Stimulated activated CD8-positive, alpha-beta memory T cell treated with anti-CD3 and anti-CD28 coated beads, Interleukin-12 subunit alpha, Interleukin-12 subunit beta, amount 100 ng/mL, for 24 hours (primary cell): ENCODE measurements around the gene MOB3B.

Experiments used
- DNase-seq: peaks from one replicate; pipeline ENCODE4 v3.0.0-alpha.2; 2020; ENCODE audit errors: extremely low read depth

The MOB3B gene

GRCh38 chr9:27340961-27341511 lies 188.6 kb downstream of the MOB3B start:
- no peak for DNase-seq

- no peak for DNase-seq
These were observed 189.3 kb downstream of the MOB3B start for GRCh38 chr9:27340285-27340674.

GRCh38 chr9:27339661-27340284 lies 189.8 kb downstream of the MOB3B start:
- no peak for DNase-seq

GRCh38 chr9:27338527-27338903 lies 191.1 kb downstream of the MOB3B start:
- DNase-seq, result no peak

- no peak for DNase-seq
These were observed 191.6 kb downstream of the MOB3B start for GRCh38 chr9:27337833-27338526.

GRCh38 chr9:27337236-27337635 lies 192.4 kb downstream of the MOB3B start:
- DNase-seq, result no peak

- DNase-seq, result no peak
These were observed 192.8 kb downstream of the MOB3B start for GRCh38 chr9:27336829-27337228.

- DNase-seq, result no peak
These were observed 193.5 kb downstream of the MOB3B start for GRCh38 chr9:27336126-27336525.

GRCh38 chr9:27335075-27335474 lies 194.5 kb downstream of the MOB3B start:
- no peak for DNase-seq

GRCh38 chr9:27333241-27334052 lies 196.2 kb downstream of the MOB3B start:
- DNase-seq, result no peak

- DNase-seq, result no peak
These were observed 198.2 kb downstream of the MOB3B start for GRCh38 chr9:27331393-27331792.

- DNase-seq, result no peak
These were observed 200.3 kb downstream of the MOB3B start for GRCh38 chr9:27329291-27329690.

GRCh38 chr9:27328483-27328882 lies 201.1 kb downstream of the MOB3B start:
- DNase-seq, result no peak

GRCh38 chr9:27311184-27311583 lies 218.4 kb downstream of the MOB3B start:
- no peak for DNase-seq

GRCh38 chr9:27310582-27310981 lies 219.0 kb downstream of the MOB3B start:
- DNase-seq, result no peak

GRCh38 chr9:27308691-27309390 lies 220.8 kb downstream of the MOB3B start:
- no peak for DNase-seq

- no peak for DNase-seq
These were observed 225.1 kb downstream of the MOB3B start for GRCh38 chr9:27304521-27304920.

- no peak for DNase-seq
These were observed 226.4 kb downstream of the MOB3B start for GRCh38 chr9:27303219-27303618.

- no peak for DNase-seq
These were observed 232.6 kb downstream of the MOB3B start, which contains the start of gene EQTN for GRCh38 chr9:27297050-27297449. Gene EQTN (minus strand): TSS chr9:27297150. CDS start chr9:27297055, 95 bp downstream.

GRCh38 chr9:27293996-27294395 lies 235.6 kb downstream of the MOB3B start:
- DNase-seq, result no peak

GRCh38 chr9:27292659-27293405 lies 236.8 kb downstream of the MOB3B start:
- DNase-seq, result no peak
